ENCODE results near the gene CDKN2C.

DNA sequence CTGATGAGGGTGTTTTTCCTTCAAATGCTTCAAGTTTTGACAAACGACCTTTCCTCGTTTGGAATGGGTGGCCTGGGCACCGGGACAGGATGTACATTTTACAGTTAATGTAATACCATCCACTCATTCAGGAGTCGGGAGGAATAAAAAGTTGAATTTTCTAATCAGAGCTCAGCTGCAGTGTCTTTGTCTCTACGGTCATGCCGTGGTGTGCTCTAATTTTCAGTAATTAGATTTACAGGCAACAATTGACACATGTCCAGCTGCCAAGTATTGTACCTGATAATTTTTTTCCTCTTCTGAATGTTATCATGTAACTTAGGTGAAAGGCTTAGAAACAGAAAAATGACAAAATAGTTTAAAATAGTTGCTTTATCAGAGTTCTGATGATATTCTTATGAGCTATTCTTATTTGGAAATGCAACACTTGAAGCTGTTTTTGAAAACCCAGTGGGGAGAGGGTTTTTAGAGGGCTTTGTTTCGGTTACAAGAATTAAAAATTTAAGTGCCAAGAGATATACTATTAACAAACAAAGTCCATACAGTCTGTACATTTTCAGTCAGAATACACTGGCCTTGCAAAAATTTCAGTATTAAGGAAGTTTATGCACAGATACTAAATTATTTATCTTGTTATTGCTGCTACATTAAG lies 1.0 kb downstream of the CDKN2C start:
- TF ChIP-seq, protein P1, sequence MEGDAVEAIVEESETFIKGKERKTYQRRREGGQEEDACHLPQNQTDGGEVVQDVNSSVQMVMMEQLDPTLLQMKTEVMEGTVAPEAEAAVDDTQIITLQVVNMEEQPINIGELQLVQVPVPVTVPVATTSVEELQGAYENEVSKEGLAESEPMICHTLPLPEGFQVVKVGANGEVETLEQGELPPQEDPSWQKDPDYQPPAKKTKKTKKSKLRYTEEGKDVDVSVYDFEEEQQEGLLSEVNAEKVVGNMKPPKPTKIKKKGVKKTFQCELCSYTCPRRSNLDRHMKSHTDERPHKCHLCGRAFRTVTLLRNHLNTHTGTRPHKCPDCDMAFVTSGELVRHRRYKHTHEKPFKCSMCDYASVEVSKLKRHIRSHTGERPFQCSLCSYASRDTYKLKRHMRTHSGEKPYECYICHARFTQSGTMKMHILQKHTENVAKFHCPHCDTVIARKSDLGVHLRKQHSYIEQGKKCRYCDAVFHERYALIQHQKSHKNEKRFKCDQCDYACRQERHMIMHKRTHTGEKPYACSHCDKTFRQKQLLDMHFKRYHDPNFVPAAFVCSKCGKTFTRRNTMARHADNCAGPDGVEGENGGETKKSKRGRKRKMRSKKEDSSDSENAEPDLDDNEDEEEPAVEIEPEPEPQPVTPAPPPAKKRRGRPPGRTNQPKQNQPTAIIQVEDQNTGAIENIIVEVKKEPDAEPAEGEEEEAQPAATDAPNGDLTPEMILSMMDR (IDR thresholded peaks at IDR 0.05; ENCODE audit: poor library complexity): no peak
- no peak for TF ChIP-seq EZH2 (IDR thresholded peaks at IDR 0.05; ENCODE audit: borderline replicate concordance)
